PC-3 (cell line): ENCODE results near the gene TLDC2. TPM values are rescaled to one million over a fixed set of nuclear protein-coding genes. Genes with fewer than 3 reads are reported as not detected.

Experiments
- ATAC-seq: fragments of 200-7000 bp; cut with Tn5 transposase; 2 replicates; pipeline ENCODE4 v1.9.1; 2020; ENCODE audit warnings: mild to moderate bottlenecking, moderate library complexity
- BruUV-seq: library from RNA; stranded (reverse); fragments of 400-500 nt; replicated peaks from 2 replicates; lab custom pipeline; 2021; lab: Mats Ljungman, UMichigan
- CTCF ChIA-PET: fragments of 300-600 bp; sonication (Branson Sonifier 250); formaldehyde crosslinking; loops from one replicate; lab custom pipeline; 2022; ENCODE audit warnings: antibody characterized with exemption; lab: Charles Lee
- POLR2A ChIA-PET: fragments of 300-600 bp; sonication (Branson Sonifier 250); formaldehyde crosslinking; loops from one replicate; lab custom pipeline; 2022; ENCODE audit warnings: antibody characterized with exemption; ENCODE audit not compliant: unreplicated experiment; lab: Charles Lee
- DNase-seq: peaks from one replicate; pipeline ENCODE4 v3.0.0-alpha.2; 2015
- H2AFZ ChIP-seq: fragments of 300-600 bp; sonication (generic); 2 replicates; pipeline ENCODE4 v1.6.0; 2016; ENCODE audit warnings: antibody characterized with exemption, low read length
- H3F3A ChIP-seq: fragments of 300-600 bp; sonication (generic); one replicate; pipeline ENCODE4 v1.6.0; 2017; ENCODE audit warnings: antibody characterized with exemption, low read length, control low read depth, mild to moderate bottlenecking; ENCODE audit not compliant: unreplicated experiment
- H3K27ac ChIP-seq: fragments of 300-600 bp; sonication (generic); 2 replicates; pipeline ENCODE4 v1.5.1; 2016; ENCODE audit warnings: mild to moderate bottlenecking, low read length
- H3K27me3 ChIP-seq: fragments of 300-600 bp; sonication (generic); 2 replicates; pipeline ENCODE4 v1.6.1; 2016; ENCODE audit warnings: low read length, mixed read lengths
- H3K36me3 ChIP-seq: fragments of 300-600 bp; sonication (generic); 2 replicates; pipeline ENCODE4 v1.6.1; 2016; ENCODE audit warnings: low read depth, mixed run types, low read length, mixed read lengths
- H3K4me1 ChIP-seq: fragments of 300-600 bp; sonication (generic); 2 replicates; pipeline ENCODE4 v1.5.1; 2016; ENCODE audit warnings: low read length; ENCODE audit not compliant: insufficient read depth
- H3K4me2 ChIP-seq: fragments of 300-600 bp; sonication (generic); 2 replicates; pipeline ENCODE4 v1.6.0; 2016; ENCODE audit warnings: low read length
- H3K4me3 ChIP-seq: fragments of 300-600 bp; sonication (generic); 2 replicates; pipeline ENCODE4 v1.5.1; 2016; ENCODE audit warnings: mild to moderate bottlenecking, low read length, mixed read lengths
- H3K79me2 ChIP-seq: fragments of 300-600 bp; sonication (generic); 2 replicates; pipeline ENCODE4 v1.6.1; 2017; ENCODE audit warnings: low read length, mixed read lengths
- H3K9ac ChIP-seq: fragments of 300-600 bp; sonication (generic); 2 replicates; pipeline ENCODE4 v1.6.0; 2016; ENCODE audit warnings: mild to moderate bottlenecking, low read length
- H3K9me2 ChIP-seq: fragments of 300-600 bp; sonication (generic); replicated peaks from 2 replicates; pipeline ENCODE4 v1.6.1; 2016; ENCODE audit warnings: mixed run types, low read length, mixed read lengths
- H3K9me3 ChIP-seq: fragments of 300-600 bp; sonication (generic); 2 replicates; pipeline ENCODE4 v1.6.1; 2016; ENCODE audit warnings: low read length, mixed read lengths
- H4K20me1 ChIP-seq: fragments of 300-600 bp; sonication (generic); 2 replicates; pipeline ENCODE4 v1.6.1; 2016; ENCODE audit warnings: low read length, mixed read lengths
- EZH2 ChIP-seq: fragments of 300-600 bp; sonication (generic); IDR thresholded peaks from one replicate; pipeline ENCODE4 v1.6.1; 2017; ENCODE audit warnings: antibody characterized with exemption, mild to moderate bottlenecking, low read length; ENCODE audit not compliant: unreplicated experiment
- EZH2phosphoT487 ChIP-seq: fragments of 300-600 bp; sonication (generic); IDR thresholded peaks from 2 replicates; pipeline ENCODE4 v1.6.1; 2018; ENCODE audit warnings: mild to moderate bottlenecking, antibody characterized with exemption, low read length, borderline replicate concordance
- intact Hi-C: fragments of 100-400 bp; cut with micrococcal nuclease; formaldehyde crosslinking; loops from 2 replicates; pipeline ENCODE4 v1.9.0; 2023
- total RNA-seq: library from RNA; depleted of rRNA; stranded (reverse); fragments of >200 nt; gene quantifications from 2 replicates; pipeline ENCODE4 v1.2.3, GENCODE V29; 2014
- TF ChIP-seq, protein P1 (sequence below): fragments of 300-600 bp; sonication (generic); conservative IDR thresholded peaks from 2 replicates; pipeline ENCODE4 v1.5.1; 2017; ENCODE audit warnings: antibody characterized with exemption, low read depth, mild to moderate bottlenecking, low read length

The TLDC2 gene
- total RNA-seq, 1 experiment from 2014 or later: not detected

DNA sequence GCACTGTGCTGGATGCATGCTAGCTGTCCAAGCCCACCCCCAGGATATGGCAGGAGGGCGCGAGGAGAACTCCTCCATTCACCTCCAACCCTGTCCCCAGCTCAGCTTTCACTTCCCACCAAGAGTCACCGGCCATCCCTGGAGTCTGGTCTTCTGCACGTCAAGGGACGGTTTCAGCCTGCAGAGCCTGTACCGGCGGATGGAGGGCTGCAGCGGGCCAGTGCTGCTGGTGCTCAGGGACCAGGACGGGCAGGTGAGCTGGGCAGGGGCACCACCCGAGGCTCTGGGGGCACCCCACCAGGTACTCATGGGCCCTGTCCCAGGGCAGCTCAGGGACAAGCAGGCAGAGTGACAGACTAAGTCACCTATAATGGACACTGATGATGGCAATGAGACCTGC is 3.0 kb downstream of the TLDC2 start:
- Histone ChIP-seq H3K27ac (no peak overlapping the region), H3K4me1 (no peaks in the 10 kb centered on the region), H3K79me2 (no peaks in the 10 kb centered on the region), H3K36me3 (no peaks in the 10 kb centered on the region), H4K20me1 (no peaks in the 10 kb centered on the region), H3F3A (no peaks in the 10 kb centered on the region), H3K4me3 (no peak overlapping the region), H3K9me2 (no peaks in the 10 kb centered on the region), H2AFZ (no peak overlapping the region), H3K9ac (no peak overlapping the region), H3K27me3 (no peaks in the 10 kb centered on the region), H3K4me2 (no peak overlapping the region), H3K9me3 (no peaks in the 10 kb centered on the region)
- intact Hi-C loops: no loop called here
- POLR2A ChIA-PET: no interaction called here
- no TSS peak for BruUV-seq
- TF ChIP-seq EZH2 (no peak), EZH2phosphoT487 (no peak)
- TF ChIP-seq, protein P1, sequence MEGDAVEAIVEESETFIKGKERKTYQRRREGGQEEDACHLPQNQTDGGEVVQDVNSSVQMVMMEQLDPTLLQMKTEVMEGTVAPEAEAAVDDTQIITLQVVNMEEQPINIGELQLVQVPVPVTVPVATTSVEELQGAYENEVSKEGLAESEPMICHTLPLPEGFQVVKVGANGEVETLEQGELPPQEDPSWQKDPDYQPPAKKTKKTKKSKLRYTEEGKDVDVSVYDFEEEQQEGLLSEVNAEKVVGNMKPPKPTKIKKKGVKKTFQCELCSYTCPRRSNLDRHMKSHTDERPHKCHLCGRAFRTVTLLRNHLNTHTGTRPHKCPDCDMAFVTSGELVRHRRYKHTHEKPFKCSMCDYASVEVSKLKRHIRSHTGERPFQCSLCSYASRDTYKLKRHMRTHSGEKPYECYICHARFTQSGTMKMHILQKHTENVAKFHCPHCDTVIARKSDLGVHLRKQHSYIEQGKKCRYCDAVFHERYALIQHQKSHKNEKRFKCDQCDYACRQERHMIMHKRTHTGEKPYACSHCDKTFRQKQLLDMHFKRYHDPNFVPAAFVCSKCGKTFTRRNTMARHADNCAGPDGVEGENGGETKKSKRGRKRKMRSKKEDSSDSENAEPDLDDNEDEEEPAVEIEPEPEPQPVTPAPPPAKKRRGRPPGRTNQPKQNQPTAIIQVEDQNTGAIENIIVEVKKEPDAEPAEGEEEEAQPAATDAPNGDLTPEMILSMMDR: no peak
- DNase-seq (no peak), ATAC-seq (no peak)
- CTCF ChIA-PET: no interaction called here

DNA sequence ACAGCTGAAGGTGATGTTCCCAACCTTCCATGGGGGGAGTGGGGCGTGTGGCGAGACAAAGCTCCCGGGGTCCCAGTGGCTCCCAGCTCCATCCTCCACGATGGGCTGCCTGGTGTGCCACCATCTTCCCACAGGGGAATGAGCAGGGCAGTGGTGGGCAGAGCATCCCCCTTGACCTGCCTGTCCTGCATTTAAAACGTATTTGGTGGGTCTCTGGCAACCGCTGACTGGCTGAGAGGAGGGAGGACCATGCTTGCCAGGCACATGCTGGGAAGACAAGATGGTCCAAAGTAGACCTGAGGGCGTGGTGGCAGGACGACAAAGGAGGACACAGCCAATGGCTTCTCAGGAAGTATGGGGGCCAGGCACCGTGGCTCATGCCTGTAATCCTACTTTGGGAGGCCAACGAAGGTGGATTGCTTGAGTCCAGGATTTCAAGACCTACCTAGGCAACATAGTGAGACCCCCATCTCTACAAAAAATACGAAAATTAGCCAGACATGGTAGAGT is 4.9 kb downstream of the TLDC2 start:
- Histone ChIP-seq H3K9ac (no peak overlapping the region), H3K36me3 (no peaks in the 10 kb centered on the region), H3K27ac (no peak overlapping the region), H3K4me1 (no peaks in the 10 kb centered on the region), H3K4me2 (no peak overlapping the region), H3K27me3 (no peaks in the 10 kb centered on the region), H2AFZ (no peak overlapping the region), H4K20me1 (no peaks in the 10 kb centered on the region), H3K9me3 (no peaks in the 10 kb centered on the region), H3K79me2 (no peaks in the 10 kb centered on the region), H3K4me3 (no peak overlapping the region), H3F3A (no peaks in the 10 kb centered on the region), H3K9me2 (no peaks in the 10 kb centered on the region)
- CTCF ChIA-PET: no interaction called here
- intact Hi-C loops: no loop called here
- TF ChIP-seq EZH2 (no peak), EZH2phosphoT487 (no peak)
- TF ChIP-seq, protein P1: no peak
- POLR2A ChIA-PET: no interaction called here
- DNase-seq (no peak), ATAC-seq (no peak)
- BruUV-seq: no TSS peak

DNA sequence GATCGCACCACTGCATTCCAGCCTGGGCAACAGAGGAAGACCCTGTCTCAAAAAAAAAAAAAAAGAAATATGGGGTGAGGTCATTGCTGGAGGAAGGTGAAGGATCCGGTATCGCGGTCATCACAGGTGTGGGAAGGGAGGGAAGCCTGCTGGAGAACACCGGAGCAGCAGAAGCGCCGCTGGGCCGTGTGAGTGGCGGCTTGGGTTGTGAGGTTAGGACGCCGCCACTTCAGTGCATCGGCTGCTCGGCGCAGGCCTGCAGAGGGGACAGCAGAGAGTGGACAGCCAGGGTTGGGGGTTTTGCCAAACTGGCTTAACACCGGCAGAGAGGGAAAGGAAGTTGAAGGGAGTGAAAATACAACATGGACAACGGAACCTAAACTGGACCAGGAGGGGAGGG is 5.4 kb downstream of the TLDC2 start:
- Histone ChIP-seq H3K27ac (no peak overlapping the region), H3F3A (no peaks in the 10 kb centered on the region), H2AFZ (no peak overlapping the region), H3K4me2 (no peak overlapping the region), H3K9me2 (no peaks in the 10 kb centered on the region), H3K27me3 (no peaks in the 10 kb centered on the region), H3K79me2 (no peaks in the 10 kb centered on the region), H3K9me3 (no peaks in the 10 kb centered on the region), H3K4me3 (no peak overlapping the region), H3K36me3 (no peaks in the 10 kb centered on the region), H3K9ac (no peak overlapping the region), H4K20me1 (no peaks in the 10 kb centered on the region), H3K4me1 (no peaks in the 10 kb centered on the region)
- ATAC-seq: no peak
- CTCF ChIA-PET: interaction anchor here (0.5 kb wide), 1 partner anchor 739 kb away, joined by 7 read pairs; no protein-coding TSS in a partner anchor
- no peak for DNase-seq
- TF ChIP-seq, protein P1: no peak
- no peak for TF ChIP-seq EZH2
- no peak for TF ChIP-seq EZH2phosphoT487
- intact Hi-C loops: no loop called here
- BruUV-seq: no TSS peak
- POLR2A ChIA-PET: no interaction called here
